NT2/D1 (cell line): ENCODE results near the gene FRYL.

ENCODE experiments used
- YY1 ChIP-seq: IDR thresholded peaks from 2 replicates; pipeline ENCODE4 v1.6.1; 2011; ENCODE audit not compliant: insufficient read length, insufficient read depth
- ZNF274 ChIP-seq: IDR thresholded peaks from 2 replicates; pipeline ENCODE4 v1.6.1; 2011; ENCODE audit warnings: mild to moderate bottlenecking, low read depth, low read length

DNA sequence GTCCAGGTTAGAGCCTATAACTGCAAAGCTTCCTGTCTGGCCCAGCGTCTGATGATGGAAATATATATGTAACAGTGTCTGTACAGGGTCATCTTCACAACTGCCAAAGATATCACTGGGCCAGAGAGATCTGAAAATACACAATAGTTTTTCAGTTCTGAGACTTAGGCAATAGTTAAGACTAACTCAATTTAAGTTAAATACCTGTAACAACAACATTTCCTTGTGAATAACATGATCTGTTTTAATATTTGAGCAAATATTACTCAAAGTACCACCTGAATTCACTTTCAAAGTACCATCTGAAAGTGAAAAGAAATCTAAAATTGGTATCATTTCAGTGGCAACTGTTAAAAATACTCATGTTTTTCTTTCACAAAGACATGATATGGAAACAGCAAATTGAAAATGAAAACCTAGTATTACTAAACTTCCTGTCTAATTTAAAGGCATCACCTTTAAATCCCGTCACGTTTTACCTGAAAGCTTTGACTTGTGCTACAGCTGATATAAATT, 280.5 kb downstream of the FRYL start:
- TF ChIP-seq ZNF274: no peak
- TF ChIP-seq YY1: no peak
